ENCODE measurements around the gene AMBP.

GRCh38 chr9:114124666-114125475 lies 46.8 kb upstream of the AMBP start:
- TF ChIP-seq CTCF (conservative IDR thresholded peaks at IDR 0.05; ENCODE audit: low read length) = no peak
- TF ChIP-seq EZH2phosphoT487 (IDR thresholded peaks at IDR 0.05; ENCODE audit: borderline replicate concordance) = no peak
